ENCODE results near the gene OR11G2. TPM values are rescaled to one million over a fixed set of nuclear protein-coding genes. Genes with fewer than 3 reads are reported as not detected.

Gene OR11G2
- total and polyA plus RNA-seq, 2 of the 8 experiments (the other 6 are each of a cell fraction or from before 2014, with no cell fraction given) = not detected

DNA sequence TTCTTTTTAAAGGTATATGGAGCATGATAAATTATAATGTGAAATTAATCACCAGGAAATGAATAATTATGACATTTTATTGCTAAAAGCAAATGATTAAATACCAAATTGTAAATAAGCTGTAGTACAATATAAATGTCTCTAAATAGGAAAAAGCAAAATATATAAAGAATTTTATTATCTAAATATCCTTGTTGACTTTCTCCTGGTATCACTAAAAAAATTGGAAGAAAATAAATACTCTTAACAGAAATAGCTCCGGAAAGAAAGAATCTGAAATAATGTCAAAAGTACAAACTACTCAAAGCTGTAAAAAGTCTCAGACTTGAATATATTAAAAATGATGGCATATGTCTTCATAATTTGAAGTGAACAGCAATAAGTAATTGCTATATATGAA is 38.0 kb downstream of the OR11G2 start, which contains the start of gene OR11H7:
Gene OR11H7, plus strand, starts transcription at position 301 of the 400 bp plus-strand sequence.
- no peak within 1 kb of the TSS for H2BK120ac ChIP-seq (replicated peaks; ENCODE audit: low read depth, low read length)
- H4K91ac ChIP-seq (replicated peaks; ENCODE audit: insufficient read length, low read length) = no peak within 1 kb of the TSS
- H3K4me3 ChIP-seq (ENCODE audit: extremely low read depth in 1 of 4, insufficient read depth in 2 of 4, low read depth in 3 of 4, low read length in 4 of 4) = no peak within 1 kb of the TSS
- H3K56ac ChIP-seq (replicated peaks; ENCODE audit: insufficient read length, low read depth, low read length) = no peak within 1 kb of the TSS
- H3K23ac ChIP-seq (ENCODE audit: insufficient read length) = no peak within 1 kb of the TSS
- no peak within 1 kb of the TSS for H2BK20ac ChIP-seq (ENCODE audit: low read length)
- H3K23me2 ChIP-seq (ENCODE audit: low read depth, low read length) = no peaks in the 10 kb centered on the region
- 79% methylated on average over 1 of the region's 1 CpG; no CpG with 5 or more reads in 1 of the 2 experiments for WGBS, 2 experiments (ENCODE audit: extremely low coverage in 1 of 2, insufficient coverage in 1 of 2, insufficient read length in 1 of 2, insufficient replicate concordance in 2 of 2, low coverage in 1 of 2, low lambda C conversion rate in 2 of 2, missing lambda C conversion rate in 1 of 2)
- H4K5ac ChIP-seq (ENCODE audit: insufficient read length, low read depth, low read length) = no peak within 1 kb of the TSS
- no peak within 1 kb of the TSS for H4K8ac ChIP-seq (ENCODE audit: extremely low read depth, insufficient read depth, low read length)
- H3K9ac ChIP-seq (replicated peaks in 1 of 4; ENCODE audit: extremely low read depth in 1 of 4, low read depth in 3 of 4, low read length in 3 of 4) = no peak within 1 kb of the TSS
- H3K79me2 ChIP-seq (ENCODE audit: control insufficient read depth in 1 of 2, insufficient read depth in 2 of 2, low read length in 2 of 2) = no peaks in the 10 kb centered on the region
- no peaks in the 10 kb centered on the region for H4K20me1 ChIP-seq (replicated peaks in 1 of 2; ENCODE audit: control insufficient read depth in 1 of 2, insufficient read depth in 2 of 2, low read length in 2 of 2)
- DNase-seq (ENCODE audit: low read depth in 1 of 2, low spot score in 2 of 2) (no peak), FAIRE-seq (no peak)
- H2BK5ac ChIP-seq (ENCODE audit: low read depth, low read length) = no peak within 1 kb of the TSS
- H3K79me1 ChIP-seq (ENCODE audit: low read depth, low read length) = no peaks in the 10 kb centered on the region
- peaks cover 41 to 46% of the 10 kb centered on the region in 2 experiments for H3K9me3 ChIP-seq (ENCODE audit: insufficient read depth in 2 of 2, low read depth in 1 of 2, low read length in 1 of 2)
- no peaks in the 10 kb centered on the region for H3K27me3 ChIP-seq (replicated peaks in 1 of 4; ENCODE audit: control insufficient read depth in 3 of 4, extremely low read depth in 1 of 4, insufficient read depth in 3 of 4, low read length in 3 of 4)
- no peaks in the 10 kb centered on the region for H3K36me3 ChIP-seq (ENCODE audit: control insufficient read depth in 2 of 4, insufficient read depth in 4 of 4, low read length in 3 of 4)
- H3K4ac ChIP-seq (replicated peaks; ENCODE audit: insufficient read length, low read depth, low read length) = no peak within 1 kb of the TSS
- ChIA-PET POLR2A (ENCODE audit: partially characterized antibody) (no interaction called here), CTCF (ENCODE audit: partially characterized antibody) (no interaction called here)
- H2AFZ ChIP-seq (ENCODE audit: low read length) = no peak within 1 kb of the TSS
- no peak within 1 kb of the TSS for H3K14ac ChIP-seq (ENCODE audit: insufficient read length)
- no peaks in the 10 kb centered on the region for H3K4me1 ChIP-seq (replicated peaks in 1 of 4; ENCODE audit: control insufficient read depth in 3 of 4, insufficient read depth in 4 of 4, low read length in 3 of 4)
- no peak within 1 kb of the TSS for H2BK15ac ChIP-seq (ENCODE audit: low read length)
- H3K27ac ChIP-seq (ENCODE audit: low read depth, low read length) = no peak within 1 kb of the TSS
- H3K18ac ChIP-seq (ENCODE audit: extremely low read depth, low read length) = no peak within 1 kb of the TSS
- H2AK5ac ChIP-seq (ENCODE audit: low read depth, low read length) = no peak within 1 kb of the TSS
- H2BK12ac ChIP-seq (ENCODE audit: low read depth, low read length) = no peak within 1 kb of the TSS
- H3K4me2 ChIP-seq (ENCODE audit: insufficient read depth in 1 of 2, low read depth in 2 of 2, low read length in 2 of 2) = no peak within 1 kb of the TSS
- TF ChIP-seq ATF2 (IDR thresholded peaks at IDR 0.05; ENCODE audit: low read length) = no peak
- no peak for TF ChIP-seq POLR2A (IDR thresholded peaks at IDR 0.05; ENCODE audit: control extremely low read depth in 1 of 2, low read depth in 2 of 2, low read length in 2 of 2)
- no peak for TF ChIP-seq RNF2 (IDR thresholded peaks at IDR 0.05; ENCODE audit: borderline replicate concordance, low read depth, low read length, missing control alignments, poor library complexity, severe bottlenecking)
- no peak for TF ChIP-seq RFX5 (IDR thresholded peaks at IDR 0.05; ENCODE audit: borderline replicate concordance, low read depth, low read length)
- no peak for TF ChIP-seq EGR1 (IDR thresholded peaks at IDR 0.05; ENCODE audit: borderline replicate concordance, low read depth, low read length)
- no peak for TF ChIP-seq TAF7 (optimal IDR thresholded peaks at IDR 0.05; ENCODE audit: borderline replicate concordance, low read depth, low read length)
- no peak for TF ChIP-seq CEBPB (IDR thresholded peaks at IDR 0.05; ENCODE audit: low read depth, low read length)
- TF ChIP-seq MAFK (IDR thresholded peaks at IDR 0.05; ENCODE audit: low read depth, low read length) = no peak
- TF ChIP-seq, protein P1, sequence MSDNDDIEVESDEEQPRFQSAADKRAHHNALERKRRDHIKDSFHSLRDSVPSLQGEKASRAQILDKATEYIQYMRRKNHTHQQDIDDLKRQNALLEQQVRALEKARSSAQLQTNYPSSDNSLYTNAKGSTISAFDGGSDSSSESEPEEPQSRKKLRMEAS (IDR thresholded peaks at IDR 0.05) = no peak
- TF ChIP-seq, protein P2, sequence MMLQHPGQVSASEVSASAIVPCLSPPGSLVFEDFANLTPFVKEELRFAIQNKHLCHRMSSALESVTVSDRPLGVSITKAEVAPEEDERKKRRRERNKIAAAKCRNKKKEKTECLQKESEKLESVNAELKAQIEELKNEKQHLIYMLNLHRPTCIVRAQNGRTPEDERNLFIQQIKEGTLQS (IDR thresholded peaks at IDR 0.05; ENCODE audit: insufficient read depth, low read depth, low read length) = no peak
- TF ChIP-seq CTBP2 (IDR thresholded peaks at IDR 0.05; ENCODE audit: borderline replicate concordance, insufficient read depth, insufficient read length, low read length) = no peak
